Measurements from ENCODE around the gene MORN1.

Gene MORN1

DNA sequence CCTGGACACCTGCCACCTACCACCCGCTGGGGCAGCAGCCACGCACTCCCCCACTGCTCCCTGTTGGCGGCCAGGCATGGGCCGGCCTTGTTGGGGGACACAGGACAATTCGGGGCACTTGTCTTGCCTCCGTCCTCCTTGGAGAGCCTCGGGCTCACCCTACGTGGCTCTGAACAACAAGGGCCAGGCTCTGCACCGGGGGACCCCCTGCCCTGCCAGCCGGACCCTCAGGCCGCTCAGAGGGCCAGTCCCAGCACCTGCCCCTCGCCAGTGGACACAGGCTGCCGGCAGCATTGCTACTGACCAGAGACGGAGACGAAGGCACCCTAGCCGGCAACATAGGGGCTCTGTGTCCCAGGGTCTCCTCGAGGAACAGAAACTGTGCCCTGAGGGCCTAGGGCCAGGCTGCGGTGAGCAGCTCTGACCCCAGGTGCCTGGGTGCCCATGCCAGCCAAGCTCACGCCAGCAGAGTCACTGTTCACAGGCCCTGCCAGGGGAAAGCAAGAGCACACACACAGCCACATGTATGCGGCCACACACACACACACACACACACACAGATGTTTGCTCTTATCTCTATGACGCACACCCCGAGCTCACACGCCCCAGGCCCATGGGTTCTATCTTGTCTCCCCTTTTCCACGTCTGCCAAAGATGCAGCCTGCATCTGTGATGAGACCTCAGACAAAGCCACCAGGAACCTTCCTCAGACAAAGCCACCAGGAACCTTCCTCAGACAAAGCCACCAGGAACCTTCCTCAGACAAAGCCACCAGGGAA is 45.9 kb downstream of the MORN1 start:
- TF ChIP-seq, protein P1, sequence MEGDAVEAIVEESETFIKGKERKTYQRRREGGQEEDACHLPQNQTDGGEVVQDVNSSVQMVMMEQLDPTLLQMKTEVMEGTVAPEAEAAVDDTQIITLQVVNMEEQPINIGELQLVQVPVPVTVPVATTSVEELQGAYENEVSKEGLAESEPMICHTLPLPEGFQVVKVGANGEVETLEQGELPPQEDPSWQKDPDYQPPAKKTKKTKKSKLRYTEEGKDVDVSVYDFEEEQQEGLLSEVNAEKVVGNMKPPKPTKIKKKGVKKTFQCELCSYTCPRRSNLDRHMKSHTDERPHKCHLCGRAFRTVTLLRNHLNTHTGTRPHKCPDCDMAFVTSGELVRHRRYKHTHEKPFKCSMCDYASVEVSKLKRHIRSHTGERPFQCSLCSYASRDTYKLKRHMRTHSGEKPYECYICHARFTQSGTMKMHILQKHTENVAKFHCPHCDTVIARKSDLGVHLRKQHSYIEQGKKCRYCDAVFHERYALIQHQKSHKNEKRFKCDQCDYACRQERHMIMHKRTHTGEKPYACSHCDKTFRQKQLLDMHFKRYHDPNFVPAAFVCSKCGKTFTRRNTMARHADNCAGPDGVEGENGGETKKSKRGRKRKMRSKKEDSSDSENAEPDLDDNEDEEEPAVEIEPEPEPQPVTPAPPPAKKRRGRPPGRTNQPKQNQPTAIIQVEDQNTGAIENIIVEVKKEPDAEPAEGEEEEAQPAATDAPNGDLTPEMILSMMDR (conservative IDR thresholded peaks at IDR 0.05; ENCODE audit: low read depth, low read length) = no peak
- H3K4me3 ChIP-seq (ENCODE audit: low read depth, low read length) = no peak overlapping the region
- DNase-seq (ENCODE audit: low read depth) = no peak

DNA sequence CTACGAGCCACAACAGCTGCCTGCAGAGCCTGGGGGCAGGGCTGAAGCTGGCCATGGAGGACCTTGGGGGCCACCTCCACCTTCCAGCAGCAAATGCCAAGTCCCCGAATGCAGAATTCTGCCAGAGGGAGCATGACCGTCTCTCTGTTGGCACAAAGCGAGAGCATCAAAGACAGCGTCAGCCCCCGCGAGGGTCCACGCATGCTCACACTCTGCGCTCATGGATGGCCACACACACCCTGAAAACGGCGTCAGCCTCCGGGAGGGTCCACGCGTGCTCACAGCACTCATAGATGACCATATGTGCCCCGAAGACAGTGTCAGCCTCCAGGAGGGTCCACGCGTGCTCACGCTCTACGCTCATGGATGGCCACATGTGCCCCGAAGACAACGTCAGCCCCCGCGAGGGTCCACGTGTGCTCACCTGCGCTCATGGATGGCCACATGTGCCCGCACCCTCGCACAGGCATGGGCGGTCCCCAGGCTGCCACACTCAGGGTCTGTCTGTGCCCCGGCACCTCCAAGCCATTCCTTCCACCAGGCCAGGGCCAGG is 46.5 kb downstream of the MORN1 start:
- no peak for DNase-seq (ENCODE audit: low read depth)
- TF ChIP-seq, protein P1 (conservative IDR thresholded peaks at IDR 0.05; ENCODE audit: low read depth, low read length) = no peak
- H3K4me3 ChIP-seq (ENCODE audit: low read depth, low read length) = no peak overlapping the region

DNA sequence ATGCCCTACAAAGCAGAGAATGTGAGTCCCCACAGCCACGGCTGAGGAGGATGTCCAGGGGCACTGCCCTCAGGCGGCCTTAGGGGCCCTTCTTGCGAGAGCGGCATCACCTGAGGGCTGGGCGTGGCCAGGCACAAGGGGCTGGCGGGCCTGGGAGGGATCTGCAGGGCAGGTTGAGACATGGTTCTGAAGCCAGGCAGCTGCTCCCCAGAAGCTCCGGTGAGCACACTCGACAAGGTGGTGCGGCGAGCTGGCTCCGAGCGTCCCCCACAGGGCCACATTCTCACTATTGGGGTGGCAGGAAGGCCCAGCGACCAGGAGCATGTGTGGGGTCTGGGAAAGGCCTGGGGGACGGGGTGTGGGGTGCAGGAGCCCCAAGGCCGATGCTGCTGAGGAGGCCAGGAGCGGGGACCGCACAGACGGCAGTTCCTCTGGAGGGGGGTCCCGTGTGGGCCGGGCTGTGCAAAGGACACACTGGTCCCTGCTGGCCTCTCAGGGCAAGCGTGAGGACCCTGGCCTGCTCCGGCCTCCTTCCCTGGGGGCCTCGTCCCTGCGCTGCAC is 47.2 kb downstream of the MORN1 start:
- no peak for DNase-seq (ENCODE audit: low read depth)

DNA sequence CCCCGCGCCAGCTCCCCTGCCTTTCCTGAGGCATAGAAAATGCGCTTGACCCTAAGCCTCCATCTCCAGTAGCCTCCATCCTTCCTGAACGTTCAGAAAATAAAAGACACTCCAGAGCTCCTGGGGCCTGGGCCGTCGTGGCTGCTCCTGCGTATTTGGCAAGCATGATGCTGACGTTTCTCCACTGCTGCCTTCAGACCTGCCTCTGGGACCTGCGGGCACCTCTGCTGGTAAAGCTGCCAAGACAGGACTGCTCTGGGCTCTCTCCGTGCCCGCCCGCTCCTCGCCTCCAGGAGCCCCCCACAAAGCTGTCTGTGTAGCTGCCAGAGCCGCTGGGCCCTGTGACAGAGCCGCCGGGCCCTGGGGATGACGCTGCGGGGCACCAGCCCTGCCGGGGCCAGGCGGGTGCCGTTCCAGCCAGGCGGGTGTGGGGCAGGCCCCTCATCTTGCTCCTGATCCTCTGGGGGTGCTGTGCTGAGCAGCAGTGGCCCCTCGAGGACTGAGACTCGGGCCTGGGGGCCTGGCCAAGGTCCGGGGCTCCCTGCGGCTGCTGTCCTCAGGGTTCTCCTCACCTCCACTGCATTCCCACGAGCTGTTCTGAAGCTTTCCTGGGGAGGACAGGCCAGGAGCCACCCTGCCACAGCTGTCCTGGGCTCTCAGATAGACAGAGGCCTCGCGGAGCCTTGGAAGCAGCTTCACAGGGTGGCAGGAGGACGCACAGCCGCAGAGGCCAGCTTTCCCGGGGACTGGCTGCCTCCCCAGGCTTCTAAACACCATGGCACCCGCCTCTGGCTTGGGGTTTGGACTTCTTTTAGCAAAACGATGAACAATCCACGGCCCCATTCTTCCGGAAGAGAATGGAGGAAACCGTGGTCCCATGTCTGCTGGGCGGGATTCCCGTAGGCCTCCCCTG is 48.1 kb downstream of the MORN1 start:
- DNase-seq (ENCODE audit: low read depth) = no peak
- TF ChIP-seq, protein P1 (conservative IDR thresholded peaks at IDR 0.05; ENCODE audit: low read depth, low read length) = no peak
- H3K4me3 ChIP-seq (ENCODE audit: low read depth, low read length) = no peak overlapping the region

More for the DNA sequence above, 47.2 kb downstream of the MORN1 start:
- H3K4me3 ChIP-seq (ENCODE audit: low read depth, low read length) = no peak overlapping the region
- TF ChIP-seq, protein P1 (conservative IDR thresholded peaks at IDR 0.05; ENCODE audit: low read depth, low read length) = no peak

DNA sequence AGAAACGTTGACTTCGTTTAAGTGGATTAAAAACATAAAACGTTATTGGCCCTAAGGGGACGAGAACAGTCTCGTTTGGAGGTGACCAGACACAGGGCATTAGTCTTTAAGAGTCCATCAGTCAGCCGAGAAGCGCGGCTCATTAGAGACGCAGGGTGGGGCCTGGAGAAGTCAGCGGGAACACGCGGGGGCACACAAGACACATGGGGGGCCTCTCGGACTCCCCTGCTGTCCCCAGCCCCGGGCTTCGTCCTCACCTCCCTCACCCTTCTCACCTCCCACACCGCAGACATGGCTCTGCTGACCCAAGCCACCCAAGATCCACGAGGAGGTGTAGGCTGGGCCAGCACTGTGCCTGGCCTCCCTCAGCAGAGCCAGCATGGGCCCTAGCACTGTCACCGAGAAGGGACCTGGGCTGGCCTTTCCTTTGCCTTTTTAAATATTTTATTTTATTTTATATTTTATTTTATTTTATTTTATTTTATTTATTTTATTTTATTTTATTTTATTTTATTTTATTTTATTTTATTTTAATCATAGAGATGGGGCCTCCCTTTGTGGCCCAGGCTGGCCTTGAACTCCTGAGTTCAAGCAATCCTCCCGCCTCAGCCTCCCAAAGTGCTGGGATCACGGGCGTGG is 48.9 kb downstream of the MORN1 start:
- no peak for DNase-seq (ENCODE audit: low read depth)
- H3K4me3 ChIP-seq (ENCODE audit: low read depth, low read length) = no peak overlapping the region
- TF ChIP-seq, protein P1 (conservative IDR thresholded peaks at IDR 0.05; ENCODE audit: low read depth, low read length) = no peak

DNA sequence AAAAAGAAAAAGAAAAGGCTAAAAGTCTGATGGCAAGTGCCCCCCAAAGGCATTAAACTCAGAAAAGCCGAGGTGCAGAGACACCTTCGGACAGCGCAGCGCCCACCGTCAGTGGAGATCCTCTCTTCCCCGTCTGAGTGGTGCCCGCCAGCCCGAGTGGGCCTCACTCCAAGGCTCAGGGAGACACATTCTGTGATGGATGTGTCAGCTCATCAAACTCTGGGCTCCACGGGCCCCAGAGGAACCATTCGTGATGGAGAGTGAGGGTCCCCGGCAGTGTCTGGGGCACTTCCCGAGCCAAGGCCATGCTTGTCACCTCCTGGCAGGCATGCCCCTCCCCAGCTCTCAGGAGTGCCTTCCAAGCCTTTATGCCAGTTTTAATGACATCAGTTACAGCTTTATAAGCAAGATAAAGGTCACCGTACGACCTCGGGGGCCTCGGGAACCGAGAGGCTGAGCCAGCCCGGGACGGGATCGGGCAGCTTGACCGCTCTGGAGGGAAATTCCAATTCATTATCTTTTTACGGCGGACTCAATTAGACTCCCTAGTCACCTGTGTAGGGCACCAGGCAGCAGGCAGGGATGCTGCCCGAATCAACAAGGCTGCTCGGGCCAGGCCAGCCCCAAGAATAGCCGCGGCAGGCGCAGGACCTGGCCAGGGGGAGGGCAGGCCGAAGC is 49.5 kb downstream of the MORN1 start:
- TF ChIP-seq, protein P1 (conservative IDR thresholded peaks at IDR 0.05; ENCODE audit: low read depth, low read length) = no peak
- H3K4me3 ChIP-seq (ENCODE audit: low read depth, low read length) = no peak overlapping the region
- no peak for DNase-seq (ENCODE audit: low read depth)

Data from choroid plexus epithelial cell (primary cell).